Measurements from ENCODE around the gene MAPKAPK2.

The MAPKAPK2 gene

GRCh38 chr1:206744683-206745082, 60.0 kb downstream of the MAPKAPK2 start:
- no peak overlapping the region for H3K27ac ChIP-seq
- H3K4me3 ChIP-seq (ENCODE audit: low read depth, low read length): no peak overlapping the region
- TF ChIP-seq, protein P1, sequence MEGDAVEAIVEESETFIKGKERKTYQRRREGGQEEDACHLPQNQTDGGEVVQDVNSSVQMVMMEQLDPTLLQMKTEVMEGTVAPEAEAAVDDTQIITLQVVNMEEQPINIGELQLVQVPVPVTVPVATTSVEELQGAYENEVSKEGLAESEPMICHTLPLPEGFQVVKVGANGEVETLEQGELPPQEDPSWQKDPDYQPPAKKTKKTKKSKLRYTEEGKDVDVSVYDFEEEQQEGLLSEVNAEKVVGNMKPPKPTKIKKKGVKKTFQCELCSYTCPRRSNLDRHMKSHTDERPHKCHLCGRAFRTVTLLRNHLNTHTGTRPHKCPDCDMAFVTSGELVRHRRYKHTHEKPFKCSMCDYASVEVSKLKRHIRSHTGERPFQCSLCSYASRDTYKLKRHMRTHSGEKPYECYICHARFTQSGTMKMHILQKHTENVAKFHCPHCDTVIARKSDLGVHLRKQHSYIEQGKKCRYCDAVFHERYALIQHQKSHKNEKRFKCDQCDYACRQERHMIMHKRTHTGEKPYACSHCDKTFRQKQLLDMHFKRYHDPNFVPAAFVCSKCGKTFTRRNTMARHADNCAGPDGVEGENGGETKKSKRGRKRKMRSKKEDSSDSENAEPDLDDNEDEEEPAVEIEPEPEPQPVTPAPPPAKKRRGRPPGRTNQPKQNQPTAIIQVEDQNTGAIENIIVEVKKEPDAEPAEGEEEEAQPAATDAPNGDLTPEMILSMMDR (IDR thresholded peaks at IDR 0.05; ENCODE audit: low read depth, low read length): no peak
- peak; percentile 12 for DNase-seq
- H3K27me3 ChIP-seq (ENCODE audit: insufficient read depth, low read depth, severe bottlenecking): no peaks in the 10 kb centered on the region
- no peaks in the 10 kb centered on the region for H3K9me3 ChIP-seq (ENCODE audit: severe bottlenecking)
- H3K36me3 ChIP-seq: no peaks in the 10 kb centered on the region

- no peak overlapping the region for H3K27ac ChIP-seq
- TF ChIP-seq, protein P1 (IDR thresholded peaks at IDR 0.05; ENCODE audit: low read depth, low read length): no peak
- no peaks in the 10 kb centered on the region for H3K27me3 ChIP-seq (ENCODE audit: insufficient read depth, low read depth, severe bottlenecking)
These were observed 60.6 kb downstream of the MAPKAPK2 start for GRCh38 chr1:206745301-206745700.

DNA sequence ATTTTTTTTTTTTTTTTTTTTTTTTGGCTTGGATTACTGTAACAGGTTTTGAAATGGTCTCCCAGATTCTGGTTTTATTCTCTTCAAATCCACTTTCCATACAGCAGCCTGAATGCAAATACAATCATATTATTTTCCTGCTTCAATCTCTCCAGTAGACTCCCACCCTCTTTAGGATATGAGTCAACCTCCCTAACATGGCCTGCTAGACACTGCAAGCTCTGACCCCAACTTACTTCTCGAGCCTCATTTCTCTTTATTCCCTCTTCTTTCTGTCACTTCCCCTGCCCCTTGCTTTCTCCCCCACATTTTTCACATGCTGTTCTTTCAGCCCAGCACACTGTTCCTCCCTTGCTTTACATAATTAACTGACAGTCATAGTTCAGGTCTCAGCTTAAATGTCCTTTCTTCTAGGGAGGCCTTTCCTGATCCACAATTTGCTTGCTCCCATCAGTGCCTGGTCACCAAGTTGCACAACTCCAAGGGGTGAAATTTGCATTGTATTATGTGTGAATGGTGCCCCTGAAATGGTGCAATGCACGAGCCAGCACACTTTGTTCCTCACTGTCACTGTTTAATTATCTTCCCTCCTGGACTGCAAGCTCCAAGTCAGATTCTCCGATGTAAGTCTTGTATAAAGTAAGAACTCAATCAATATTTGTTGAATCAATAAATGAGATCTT, 63.8 kb downstream of the MAPKAPK2 start:
- peaks cover 3% of the 10 kb centered on the region for H3K27me3 ChIP-seq (ENCODE audit: insufficient read depth, low read depth, severe bottlenecking)
- no peaks in the 10 kb centered on the region for H3K9me3 ChIP-seq (ENCODE audit: severe bottlenecking)
- no peak overlapping the region for H3K4me3 ChIP-seq (ENCODE audit: low read depth, low read length)
- no peaks in the 10 kb centered on the region for H3K36me3 ChIP-seq
- no peak for DNase-seq
- no peak overlapping the region; the same call in 1 of the 2 replicates for H3K27ac ChIP-seq
- TF ChIP-seq, protein P1 (IDR thresholded peaks at IDR 0.05; ENCODE audit: low read depth, low read length): no peak

More at GRCh38 chr1:206745301-206745700, 60.6 kb downstream of the MAPKAPK2 start:
- Histone ChIP-seq H3K9me3 (ENCODE audit: severe bottlenecking) (no peaks in the 10 kb centered on the region), H3K36me3 (no peaks in the 10 kb centered on the region), H3K4me3 (ENCODE audit: low read depth, low read length) (no peak overlapping the region)
- no peak for DNase-seq

DNA sequence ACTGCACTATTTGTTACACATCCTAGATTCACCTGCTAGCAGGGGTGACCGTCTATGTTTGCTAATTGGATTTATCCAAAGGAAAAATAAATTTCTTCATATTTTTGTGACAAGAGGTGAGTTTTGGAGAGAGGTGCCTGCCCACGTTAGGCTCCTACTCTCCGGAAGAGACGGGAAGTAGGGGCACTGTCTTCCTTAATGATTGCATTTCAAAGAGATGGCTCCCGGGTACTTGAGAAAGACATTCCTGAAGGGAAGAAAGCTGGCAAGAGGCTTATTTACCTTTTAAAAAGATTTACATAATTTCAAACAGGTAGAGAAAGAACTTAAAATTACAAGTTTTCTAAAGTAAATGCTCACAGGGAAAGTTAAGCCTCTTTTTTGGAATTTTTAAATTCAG, 67.2 kb downstream of the MAPKAPK2 start:
- TF ChIP-seq, protein P1 (IDR thresholded peaks at IDR 0.05; ENCODE audit: low read depth, low read length): no peak
- peaks cover 6% of the 10 kb centered on the region for H3K9me3 ChIP-seq (ENCODE audit: severe bottlenecking)
- H3K27ac ChIP-seq: no peak overlapping the region
- no peaks in the 10 kb centered on the region for H3K36me3 ChIP-seq
- DNase-seq: no peak
- H3K4me3 ChIP-seq (ENCODE audit: low read depth, low read length): no peak overlapping the region
- peaks cover 29% of the 10 kb centered on the region for H3K27me3 ChIP-seq (ENCODE audit: insufficient read depth, low read depth, severe bottlenecking)

- no peak for DNase-seq
- Histone ChIP-seq H3K36me3 (no peaks in the 10 kb centered on the region), H3K27me3 (ENCODE audit: insufficient read depth, low read depth, severe bottlenecking) (peaks cover 34% of the 10 kb centered on the region), H3K27ac (no peak overlapping the region), H3K4me3 (ENCODE audit: low read depth, low read length) (no peak overlapping the region), H3K9me3 (ENCODE audit: severe bottlenecking) (peaks cover 6% of the 10 kb centered on the region)
- TF ChIP-seq, protein P1 (IDR thresholded peaks at IDR 0.05; ENCODE audit: low read depth, low read length): no peak
These were observed 67.8 kb downstream of the MAPKAPK2 start for GRCh38 chr1:206752481-206752880.

DNA sequence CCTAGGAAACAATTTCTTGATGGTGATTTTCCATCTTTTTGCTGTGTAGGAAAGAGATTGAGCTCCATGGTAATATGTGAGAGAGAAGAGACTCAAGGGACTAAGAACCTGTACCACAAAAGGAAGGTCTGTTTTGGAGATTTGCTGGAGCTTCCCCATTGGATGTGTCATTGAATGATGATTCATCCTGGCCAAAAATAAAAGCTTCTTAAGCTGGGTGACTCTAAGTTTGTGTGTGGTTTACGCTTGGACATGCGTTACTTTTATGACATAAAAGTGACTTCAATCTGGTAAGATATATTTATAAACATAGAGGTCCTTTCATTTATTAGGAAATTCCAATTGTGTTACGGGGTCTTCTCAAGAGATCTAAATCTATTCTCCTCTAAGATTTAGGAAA, 68.4 kb downstream of the MAPKAPK2 start:
- Histone ChIP-seq H3K9me3 (ENCODE audit: severe bottlenecking) (peaks cover 9% of the 10 kb centered on the region), H3K4me3 (ENCODE audit: low read depth, low read length) (no peak overlapping the region), H3K36me3 (no peaks in the 10 kb centered on the region), H3K27ac (no peak overlapping the region), H3K27me3 (ENCODE audit: insufficient read depth, low read depth, severe bottlenecking) (peaks cover 41% of the 10 kb centered on the region)
- TF ChIP-seq, protein P1 (IDR thresholded peaks at IDR 0.05; ENCODE audit: low read depth, low read length): no peak
- no peak for DNase-seq
